HG03159 (cell line): ENCODE measurements around the gene TMPRSS6.

Experiments used
- ATAC-seq: cut with Tn5 transposase; IDR thresholded peaks from one replicate; pipeline ENCODE4 v1.9.1; 2021; ENCODE audit warnings: mild to moderate bottlenecking, moderate library complexity; ENCODE audit not compliant: unreplicated experiment

The TMPRSS6 gene

GRCh38 chr22:37032535-37033460 is 76.7 kb downstream of the TMPRSS6 start:
- no peak for ATAC-seq

- no peak for ATAC-seq
Measured at GRCh38 chr22:37032134-37032534, 77.4 kb downstream of the TMPRSS6 start.

GRCh38 chr22:37030560-37031281 is 78.8 kb downstream of the TMPRSS6 start:
- ATAC-seq, result no peak

GRCh38 chr22:37028692-37029674 is 80.5 kb downstream of the TMPRSS6 start:
- ATAC-seq, result no peak

GRCh38 chr22:37027556-37027955 is 82.0 kb downstream of the TMPRSS6 start:
- no peak for ATAC-seq

- no peak for ATAC-seq
Measured at GRCh38 chr22:37026325-37026724, 83.2 kb downstream of the TMPRSS6 start.

- ATAC-seq, result no peak
Measured at GRCh38 chr22:37025500-37026070, 83.9 kb downstream of the TMPRSS6 start.

- no peak for ATAC-seq
Measured at GRCh38 chr22:37024339-37025157, 85.0 kb downstream of the TMPRSS6 start.

- ATAC-seq, result no peak
Measured at GRCh38 chr22:37023743-37024338, 85.7 kb downstream of the TMPRSS6 start.

GRCh38 chr22:37022483-37023337 is 86.8 kb downstream of the TMPRSS6 start:
- ATAC-seq, result no peak

- no peak for ATAC-seq
Measured at GRCh38 chr22:37021710-37022482, 87.6 kb downstream of the TMPRSS6 start.

- ATAC-seq, result no peak
Measured at GRCh38 chr22:37021041-37021440, 88.5 kb downstream of the TMPRSS6 start.

GRCh38 chr22:37020192-37020479 is 89.4 kb downstream of the TMPRSS6 start:
- no peak for ATAC-seq

GRCh38 chr22:37019309-37020191 is 90.0 kb downstream of the TMPRSS6 start, which contains the start of the genes MPST and TST:
MPST (plus strand) TSS chr22:37019742; CDS start chr22:37019837, 95 bp downstream.
TST (minus strand) TSS chr22:37019447; CDS start chr22:37018732, 715 bp downstream.
- ATAC-seq, result peak; percentile 59

GRCh38 chr22:37018815-37019308 is 90.7 kb downstream of the TMPRSS6 start:
- peak; percentile 30 for ATAC-seq

- no peak for ATAC-seq
Measured at GRCh38 chr22:37018086-37018814, 91.3 kb downstream of the TMPRSS6 start.
